ENCODE data around the gene CEACAM19.
"Not testable (repeated sequence)": the region's sequence is repeated elsewhere in the genome, so short reads cannot be mapped to it uniquely, and the experiment has no call there.

The CEACAM19 gene

GRCh38 chr19:44702551-44703176 lies 31.4 kb downstream of the CEACAM19 start:
- no peak for DNase-seq

DNA sequence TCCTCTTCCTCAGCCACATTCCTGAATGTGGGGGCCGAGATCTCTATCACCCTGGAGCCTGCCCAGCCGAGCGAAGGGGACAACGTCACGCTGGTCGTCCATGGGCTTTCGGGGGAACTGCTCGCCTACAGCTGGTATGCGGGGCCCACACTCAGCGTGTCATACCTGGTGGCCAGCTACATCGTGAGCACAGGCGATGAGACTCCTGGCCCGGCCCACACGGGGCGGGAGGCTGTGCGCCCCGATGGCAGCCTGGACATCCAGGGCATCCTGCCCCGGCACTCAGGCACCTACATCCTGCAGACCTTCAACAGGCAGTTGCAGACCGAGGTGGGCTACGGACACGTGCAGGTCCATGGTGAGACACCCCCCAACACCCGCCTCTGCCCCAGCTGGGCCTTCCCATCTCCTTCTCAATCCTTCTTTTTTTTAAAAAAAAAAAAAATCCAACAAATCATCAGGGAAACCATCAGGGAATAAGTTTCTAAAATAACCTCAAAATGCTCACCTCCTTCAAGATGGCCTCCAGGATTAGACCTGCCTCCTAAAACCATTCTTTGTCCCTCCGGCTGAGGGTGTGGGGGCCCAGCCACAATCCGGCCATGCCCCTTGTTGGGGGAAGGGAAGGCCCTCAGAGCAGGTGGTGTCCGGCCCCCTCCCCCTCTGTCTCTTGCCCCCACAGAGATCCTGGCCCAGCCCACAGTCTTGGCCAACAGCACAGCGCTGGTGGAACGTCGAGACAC lies 32.2 kb downstream of the CEACAM19 start:
- DNase-seq = no peak

DNA sequence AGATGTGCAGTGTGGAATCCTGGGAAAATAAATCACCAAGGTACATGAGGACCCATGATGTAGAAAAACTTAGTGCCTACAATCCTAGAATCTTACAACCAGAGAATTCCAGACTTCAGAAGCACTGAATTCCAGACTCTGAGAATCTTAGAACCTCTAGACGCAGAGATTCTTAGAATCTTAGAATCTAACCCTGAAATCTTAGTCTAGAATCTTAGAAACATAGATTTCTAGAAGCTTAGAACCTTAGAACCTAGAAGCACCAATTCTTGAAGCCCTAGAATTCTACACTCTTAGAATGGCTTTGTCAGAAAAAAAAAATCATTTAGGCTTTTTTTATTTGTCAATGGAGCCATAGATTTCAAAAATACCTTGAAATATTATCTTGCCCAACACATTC lies 33.7 kb downstream of the CEACAM19 start:
- DNase-seq = no peak

GRCh38 chr19:44705502-44706010 lies 34.3 kb downstream of the CEACAM19 start:
- no peak for DNase-seq

- no peak for DNase-seq
These were observed 35.4 kb downstream of the CEACAM19 start for GRCh38 chr19:44706506-44707236.

DNA sequence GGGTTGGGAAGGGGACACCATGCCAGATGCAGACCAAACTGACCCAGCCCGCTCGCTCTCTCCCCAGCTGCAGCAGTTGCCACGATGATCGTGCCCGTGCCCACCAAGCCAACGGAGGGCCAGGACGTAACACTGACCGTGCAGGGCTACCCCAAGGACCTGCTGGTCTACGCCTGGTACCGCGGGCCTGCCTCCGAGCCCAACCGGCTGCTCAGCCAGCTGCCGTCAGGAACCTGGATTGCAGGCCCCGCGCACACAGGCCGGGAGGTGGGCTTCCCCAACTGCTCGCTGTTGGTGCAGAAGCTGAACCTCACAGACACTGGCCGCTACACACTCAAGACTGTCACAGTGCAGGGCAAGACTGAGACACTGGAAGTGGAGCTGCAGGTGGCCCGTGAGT lies 36.5 kb downstream of the CEACAM19 start:
- no peak for DNase-seq

- DNase-seq = no peak
These were observed 37.7 kb downstream of the CEACAM19 start for GRCh38 chr19:44708940-44709339.

DNA sequence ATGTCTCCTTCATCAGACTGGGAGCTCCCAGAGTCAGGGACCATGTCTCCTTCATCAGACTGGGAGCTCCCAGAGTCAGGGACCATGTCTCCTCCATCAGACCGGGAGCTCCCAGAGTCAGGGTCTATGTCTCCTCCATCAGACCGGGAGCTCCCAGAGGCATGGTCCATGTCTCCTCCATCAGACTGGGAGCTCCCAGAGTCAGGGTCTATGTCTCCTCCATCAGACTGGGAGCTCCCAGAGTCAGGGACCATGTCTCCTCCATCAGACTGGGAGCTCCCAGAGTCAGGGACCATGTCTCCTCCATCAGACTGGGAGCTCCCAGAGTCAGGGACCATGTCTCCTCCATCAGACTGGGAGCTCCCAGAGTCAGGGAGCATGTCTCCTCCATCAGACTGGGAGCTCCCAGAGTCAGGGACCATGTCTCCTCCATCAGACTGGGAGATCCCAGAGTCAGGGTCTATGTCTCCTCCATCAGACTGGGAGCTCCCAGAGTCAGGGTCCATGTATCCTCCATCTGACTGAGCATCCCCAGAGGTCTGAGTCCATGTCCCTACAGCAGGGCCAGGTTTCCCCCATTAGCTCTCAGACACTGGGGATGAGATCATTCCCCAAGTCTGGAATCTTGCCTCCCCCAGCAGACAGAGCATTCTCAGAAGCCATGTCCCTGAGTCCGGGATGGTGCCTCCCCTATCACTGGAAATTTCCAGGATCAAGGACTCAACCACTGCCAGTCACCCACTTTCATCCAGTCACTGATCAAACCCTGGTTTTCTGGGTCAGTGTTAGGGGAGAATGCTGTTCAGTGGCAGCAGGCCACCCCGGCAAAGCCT lies 38.4 kb downstream of the CEACAM19 start:
- DNase-seq = not testable (repeated sequence)

GRCh38 chr19:44710483-44710882 lies 39.2 kb downstream of the CEACAM19 start:
- no peak for DNase-seq

GRCh38 chr19:44712864-44713515 lies 41.7 kb downstream of the CEACAM19 start:
- DNase-seq = no peak

DNA sequence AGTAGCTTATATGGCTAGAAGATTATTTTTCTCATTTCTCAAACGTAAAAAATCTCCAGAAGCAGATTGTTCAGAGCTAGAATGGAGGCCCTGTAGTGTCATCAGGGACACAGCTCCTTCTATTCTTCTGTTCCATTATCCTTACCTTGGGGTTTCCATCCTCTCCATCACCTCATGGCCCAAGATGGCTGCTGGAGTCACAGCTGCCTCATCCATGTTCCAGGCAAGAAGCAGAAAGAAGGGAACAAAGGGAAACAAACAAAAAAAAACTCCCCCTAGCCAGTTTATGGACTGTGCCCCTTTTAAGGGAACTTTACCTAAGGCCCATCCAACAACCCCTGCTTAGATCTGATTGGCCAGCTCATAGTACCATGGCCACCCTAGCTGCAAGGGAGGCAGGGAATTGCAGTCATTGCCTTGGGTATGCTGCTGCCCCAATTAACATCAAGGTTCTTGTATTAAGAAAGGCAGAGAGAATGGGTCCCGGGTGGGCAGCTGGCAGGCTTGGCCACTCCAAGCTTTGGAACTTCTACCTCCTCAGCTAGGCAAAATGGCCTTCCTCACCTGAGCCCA lies 43.4 kb downstream of the CEACAM19 start:
- DNase-seq = no peak

GRCh38 chr19:44717603-44718002 lies 46.3 kb downstream of the CEACAM19 start:
- DNase-seq = no peak

GRCh38 chr19:44718441-44719261 lies 47.4 kb downstream of the CEACAM19 start:
- peak; percentile 68 for DNase-seq

DNA sequence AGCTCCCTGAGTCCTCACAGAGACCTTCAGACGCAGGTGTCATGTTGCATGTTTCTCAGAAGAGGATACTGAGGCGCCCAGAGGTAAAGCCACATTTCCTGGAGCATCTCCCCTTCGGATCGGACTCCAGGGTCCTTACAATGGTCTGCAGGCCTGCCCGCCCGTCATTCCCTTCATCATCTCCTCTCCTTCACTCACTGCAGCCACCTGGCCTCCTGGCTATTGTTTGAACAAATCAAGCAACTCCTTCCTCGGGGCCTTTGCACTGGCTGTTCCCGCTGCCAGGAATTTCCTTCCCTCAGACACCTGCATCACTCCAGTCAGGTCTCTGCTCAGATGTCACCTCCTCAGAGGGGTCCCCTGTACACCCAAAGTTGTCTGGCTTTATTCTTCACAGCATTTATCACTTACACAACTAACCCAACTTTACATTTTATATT lies 48.0 kb downstream of the CEACAM19 start:
- no peak for DNase-seq

GRCh38 chr19:44720396-44720795 lies 49.1 kb downstream of the CEACAM19 start:
- DNase-seq = not testable (repeated sequence)

DNA sequence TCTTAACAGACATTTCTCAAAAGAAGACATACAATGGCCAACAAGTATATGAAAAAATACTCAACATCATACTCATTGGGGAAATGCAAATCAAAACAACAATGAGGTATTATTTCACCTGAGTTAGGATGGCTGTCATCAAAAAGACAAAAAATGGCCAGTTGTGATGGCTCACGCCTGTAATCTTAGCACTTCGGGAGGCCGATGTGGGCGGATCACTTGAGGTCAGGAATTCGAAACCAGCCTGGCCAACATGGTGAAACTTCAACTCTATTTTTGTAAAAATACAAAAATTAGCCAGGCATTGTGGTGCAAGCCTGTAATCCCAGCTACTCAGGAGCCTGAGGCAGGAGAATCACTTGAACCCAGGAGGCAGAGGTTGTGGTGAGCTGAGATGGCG lies 49.7 kb downstream of the CEACAM19 start:
- no peak for DNase-seq

DNA sequence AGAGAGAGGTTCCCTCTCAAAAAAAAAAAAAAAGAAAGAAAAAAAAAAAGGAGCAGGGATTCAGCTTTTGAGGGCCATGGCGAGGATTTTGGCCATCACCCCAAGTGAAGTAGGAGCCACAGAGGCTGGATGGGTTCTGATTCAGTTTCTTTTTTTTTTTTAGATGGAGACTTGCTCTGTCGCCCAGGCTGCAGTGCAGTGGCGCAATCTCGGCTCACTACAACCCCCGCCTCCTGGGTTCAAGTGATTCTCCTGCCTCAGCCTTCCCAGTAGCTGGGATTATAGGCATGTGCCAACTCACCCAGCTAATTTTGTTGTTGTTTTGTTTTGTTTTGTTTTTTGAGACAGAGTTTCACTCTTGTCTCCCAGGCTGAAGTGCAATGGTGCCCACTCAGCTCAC lies 50.1 kb downstream of the CEACAM19 start:
- not testable (repeated sequence) for DNase-seq

DNA sequence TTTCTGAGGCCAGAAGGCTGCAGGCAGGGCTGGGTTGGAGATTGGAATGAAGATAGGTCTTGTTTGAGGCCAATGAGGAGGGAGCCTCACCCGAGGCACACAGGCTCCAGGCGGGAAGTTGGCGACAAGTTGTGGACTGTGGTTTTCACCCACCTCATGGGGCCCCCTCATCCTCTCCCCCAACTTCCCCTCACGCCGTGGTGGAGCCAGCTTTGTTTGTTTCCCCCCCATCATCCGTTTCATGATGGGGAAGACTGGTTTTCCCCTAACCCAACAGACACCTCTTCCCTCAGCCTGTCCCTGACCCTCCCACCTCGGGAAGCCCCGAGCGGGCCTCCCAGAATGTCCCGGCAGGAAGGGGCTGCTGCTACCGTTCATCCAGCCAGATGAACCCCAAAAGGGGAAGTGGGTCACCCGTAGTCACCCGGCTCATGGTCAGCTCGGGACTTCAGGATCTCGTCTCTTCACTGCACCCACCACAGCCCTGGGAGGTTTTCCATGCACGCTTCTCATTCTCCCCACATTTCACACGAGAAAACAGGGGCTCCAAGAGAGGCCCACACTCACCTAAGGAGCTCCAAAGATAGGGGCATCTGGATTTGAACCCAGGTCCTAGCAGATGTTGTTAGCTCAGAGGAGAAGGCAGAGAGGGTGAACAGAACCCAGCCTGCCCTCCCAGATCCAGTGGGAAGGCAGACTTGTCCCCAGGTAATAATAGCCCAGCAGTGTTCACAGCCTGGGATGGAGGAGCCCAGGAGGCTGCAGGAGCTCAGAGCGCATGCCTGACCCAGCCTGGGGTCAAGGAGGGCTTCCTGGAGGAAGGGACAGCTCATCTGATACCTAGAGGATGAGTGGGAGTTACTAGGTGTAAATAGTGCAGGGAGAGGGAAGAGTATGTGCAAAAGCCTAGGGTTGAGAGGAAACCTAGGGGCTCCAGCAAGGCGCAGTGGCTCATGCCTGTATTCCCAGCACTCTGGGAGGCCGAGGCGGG lies 51.1 kb downstream of the CEACAM19 start:
- no peak for DNase-seq

GRCh38 chr19:44723299-44723951 lies 52.1 kb downstream of the CEACAM19 start:
- no peak for DNase-seq

All from right hindlimb (tissue), 1 donor.